Type B pancreatic cell (in vitro differentiated cells): ENCODE data around the gene PRSS57. TPM values are rescaled to one million over a fixed set of nuclear protein-coding genes. Genes with fewer than 3 reads are reported as not detected.

Source experiments
- DNase-seq: peaks from one replicate; pipeline ENCODE4 v3.0.0; 2021; ENCODE audit warnings: mixed read lengths; ENCODE audit not compliant: unreplicated experiment; ENCODE audit errors: extremely low spot score
- H3K27ac Mint-ChIP-seq: 2 replicates; pipeline ENCODE4 v1.8.0; 2021; ENCODE audit warnings: mild to moderate bottlenecking, mixed read lengths
- H3K27me3 Mint-ChIP-seq: 2 replicates; pipeline ENCODE4 v1.8.0; 2021; ENCODE audit warnings: mixed read lengths
- H3K36me3 Mint-ChIP-seq: 2 replicates; pipeline ENCODE4 v1.8.0; 2021; ENCODE audit warnings: mixed read lengths
- H3K4me1 Mint-ChIP-seq: one replicate; pipeline ENCODE4 v1.8.0; 2021; ENCODE audit warnings: mixed read lengths; ENCODE audit not compliant: unreplicated experiment
- H3K4me3 Mint-ChIP-seq: 2 replicates; pipeline ENCODE4 v1.8.0; 2021; ENCODE audit warnings: mild to moderate bottlenecking, mixed read lengths
- H3K9me3 Mint-ChIP-seq: 2 replicates; pipeline ENCODE4 v1.8.0; 2021; ENCODE audit warnings: mixed read lengths
- total RNA-seq: library from RNA; stranded (reverse); gene quantifications from 2 replicates; pipeline ENCODE4 v1.2.1, GENCODE V29; 2021; ENCODE audit warnings: low replicate concordance
- TF ChIP-seq, protein P1 (sequence below): fragments of 200-600 bp; sonication (generic); conservative IDR thresholded peaks from 2 replicates; pipeline ENCODE4 v1.5.0; 2021; ENCODE audit warnings: antibody characterized with exemption, mild to moderate bottlenecking

The PRSS57 gene
- total RNA-seq, 1 donor from 2014 or later, result not detected

DNA sequence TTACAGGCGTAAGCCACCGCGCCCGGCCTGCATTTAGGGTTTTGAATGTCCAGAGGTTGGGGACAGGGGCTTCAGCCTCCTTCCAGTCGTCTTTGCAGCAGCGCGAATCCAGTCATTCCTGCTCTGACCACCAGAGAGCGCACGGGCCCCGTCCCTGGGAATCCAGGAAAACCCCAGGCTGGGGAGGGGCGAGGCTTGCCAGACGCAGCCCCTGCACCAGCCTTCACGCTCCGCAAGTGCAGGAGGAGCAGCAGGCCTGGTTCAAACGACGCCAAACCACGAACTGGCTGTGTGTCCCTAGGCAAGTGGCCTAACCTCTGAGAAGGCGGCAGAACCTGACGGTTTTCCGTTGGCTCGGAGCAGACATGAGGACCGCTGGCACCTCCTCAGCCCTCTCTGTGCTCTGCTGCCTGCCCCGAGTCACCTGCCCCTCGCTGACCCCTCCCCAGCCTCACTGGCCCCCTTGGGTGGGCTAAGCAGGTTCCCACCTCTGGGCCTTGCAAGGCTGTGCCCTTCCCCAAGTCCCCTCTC is 30.3 kb downstream of the PRSS57 start:
- Mint-ChIP-seq H3K27ac (peak overlapping the region; percentile 87), H3K36me3 (no peaks in the 10 kb centered on the region), H3K27me3 (no peaks in the 10 kb centered on the region), H3K9me3 (no peaks in the 10 kb centered on the region), H3K4me1 (peaks cover 14% of the 10 kb centered on the region), H3K4me3 (peak overlapping the region; percentile 83)
- peak; percentile 93 for DNase-seq
- TF ChIP-seq, protein P1, sequence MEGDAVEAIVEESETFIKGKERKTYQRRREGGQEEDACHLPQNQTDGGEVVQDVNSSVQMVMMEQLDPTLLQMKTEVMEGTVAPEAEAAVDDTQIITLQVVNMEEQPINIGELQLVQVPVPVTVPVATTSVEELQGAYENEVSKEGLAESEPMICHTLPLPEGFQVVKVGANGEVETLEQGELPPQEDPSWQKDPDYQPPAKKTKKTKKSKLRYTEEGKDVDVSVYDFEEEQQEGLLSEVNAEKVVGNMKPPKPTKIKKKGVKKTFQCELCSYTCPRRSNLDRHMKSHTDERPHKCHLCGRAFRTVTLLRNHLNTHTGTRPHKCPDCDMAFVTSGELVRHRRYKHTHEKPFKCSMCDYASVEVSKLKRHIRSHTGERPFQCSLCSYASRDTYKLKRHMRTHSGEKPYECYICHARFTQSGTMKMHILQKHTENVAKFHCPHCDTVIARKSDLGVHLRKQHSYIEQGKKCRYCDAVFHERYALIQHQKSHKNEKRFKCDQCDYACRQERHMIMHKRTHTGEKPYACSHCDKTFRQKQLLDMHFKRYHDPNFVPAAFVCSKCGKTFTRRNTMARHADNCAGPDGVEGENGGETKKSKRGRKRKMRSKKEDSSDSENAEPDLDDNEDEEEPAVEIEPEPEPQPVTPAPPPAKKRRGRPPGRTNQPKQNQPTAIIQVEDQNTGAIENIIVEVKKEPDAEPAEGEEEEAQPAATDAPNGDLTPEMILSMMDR, result peak; percentile 97

DNA sequence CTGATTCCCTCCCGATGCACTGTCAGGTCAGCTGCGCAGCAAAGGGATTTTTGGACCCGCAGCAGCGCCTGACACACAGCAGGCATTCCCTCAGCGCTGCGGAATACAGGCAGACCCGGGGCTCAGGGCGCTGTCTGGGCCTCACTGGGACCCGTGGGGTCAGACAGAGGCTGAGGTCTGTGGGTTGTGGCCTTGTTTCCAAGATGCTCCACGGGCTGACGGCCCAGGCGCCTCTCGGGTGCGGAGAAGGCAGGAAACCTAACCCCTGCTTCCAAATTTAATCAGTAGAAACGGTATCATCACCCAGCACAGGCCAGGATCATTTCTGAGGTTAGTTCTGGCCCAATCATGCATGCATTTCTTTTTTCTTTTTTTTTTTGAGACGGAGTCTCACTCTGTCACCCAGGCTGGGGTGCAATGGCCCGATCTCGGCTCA is 31.6 kb downstream of the PRSS57 start:
- no peaks in the 10 kb centered on the region for H3K9me3 Mint-ChIP-seq
- DNase-seq, result no peak
- peaks cover 14% of the 10 kb centered on the region for H3K4me1 Mint-ChIP-seq
- H3K27ac Mint-ChIP-seq, result peak overlapping the region; percentile 92
- H3K36me3 Mint-ChIP-seq, result no peaks in the 10 kb centered on the region
- TF ChIP-seq, protein P1, result no peak
- peak overlapping the region; percentile 89 for H3K4me3 Mint-ChIP-seq
- no peaks in the 10 kb centered on the region for H3K27me3 Mint-ChIP-seq

DNA sequence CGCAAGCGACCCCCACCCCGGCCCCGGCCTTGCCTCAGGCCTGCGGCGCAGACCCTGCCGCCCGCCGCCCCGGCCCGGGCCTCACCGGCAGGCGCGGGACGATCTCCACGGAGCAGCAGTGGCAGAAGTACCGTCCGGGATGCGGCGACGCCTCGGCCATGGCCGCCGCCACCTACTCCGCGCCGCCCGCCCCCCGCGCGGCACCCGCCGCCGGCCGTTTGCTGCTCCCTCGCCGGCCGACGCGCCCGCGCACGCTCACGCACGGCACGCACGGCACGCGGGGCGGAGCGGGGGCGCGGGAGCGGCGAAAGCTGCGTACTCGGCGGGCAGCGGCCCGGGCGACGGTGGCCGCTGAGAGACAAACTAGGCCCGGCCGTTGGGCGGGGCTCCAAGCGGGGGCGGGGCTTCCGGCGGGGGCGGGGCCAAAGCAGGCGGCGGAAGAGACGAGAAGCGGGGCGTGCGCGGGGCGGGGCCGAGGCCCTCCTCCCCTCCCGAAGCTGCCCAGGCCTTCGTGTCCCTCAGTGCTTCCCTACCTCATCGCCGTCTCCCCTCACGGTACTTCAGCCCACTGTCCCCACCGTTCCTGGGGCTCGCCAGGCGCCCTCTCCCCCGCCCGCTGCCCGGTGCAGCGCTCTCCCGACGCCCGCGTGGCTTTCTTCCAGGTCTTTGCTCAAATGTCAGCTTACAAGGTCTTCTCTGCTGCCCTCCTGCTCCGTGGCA is 32.1 kb downstream of the PRSS57 start, which contains the start of gene RNF126:
RNF126 (minus strand) TSS at position 253 of the 720 bp plus-strand sequence; CDS start at position 160, 93 bp downstream.
- Mint-ChIP-seq H3K4me3 (peak within 1 kb of the TSS; percentile 89), H3K27ac (peak within 1 kb of the TSS; percentile 92), H3K27me3 (no peaks in the 10 kb centered on the region), H3K9me3 (no peaks in the 10 kb centered on the region), H3K36me3 (no peaks in the 10 kb centered on the region), H3K4me1 (peaks cover 14% of the 10 kb centered on the region)
- peak; percentile 94 for DNase-seq
- TF ChIP-seq, protein P1, result no peak

DNA sequence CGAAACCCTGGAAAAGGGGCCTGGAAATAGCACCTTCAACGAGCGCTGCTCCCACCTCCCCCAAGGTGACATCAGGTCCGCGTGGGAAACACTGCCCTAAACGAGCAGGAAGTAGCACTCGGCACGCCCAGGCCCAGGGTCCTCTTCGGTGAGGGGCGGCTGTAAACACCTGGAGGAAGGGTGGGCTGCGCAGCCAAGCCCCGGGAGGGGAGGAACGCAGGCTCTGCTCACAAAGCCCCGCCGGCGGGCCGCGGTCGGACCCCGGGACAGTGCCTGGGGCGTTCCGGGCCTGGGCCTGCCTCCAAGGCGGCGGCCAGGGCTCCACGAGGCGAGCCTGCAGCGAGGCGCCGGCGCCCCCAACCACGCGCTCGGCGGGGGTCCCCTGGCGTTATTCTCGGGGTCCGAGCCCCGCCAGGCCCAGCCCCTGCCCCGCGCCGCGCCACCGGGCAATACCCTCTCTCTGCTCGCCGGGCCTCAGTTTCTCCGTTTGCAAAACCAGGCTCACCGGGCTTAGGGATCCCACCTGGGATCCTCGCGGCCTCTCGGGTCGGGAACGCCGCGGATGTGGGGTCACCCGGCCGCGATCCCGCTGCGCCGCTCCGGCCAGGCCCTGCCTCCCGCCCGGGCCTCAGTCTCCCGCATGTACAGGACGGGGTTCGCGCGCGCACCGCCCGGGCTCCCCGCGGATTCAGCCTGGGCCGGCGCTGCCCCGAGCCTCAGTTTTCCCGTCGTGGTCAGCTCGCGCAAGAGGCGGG is 32.9 kb downstream of the PRSS57 start:
- Mint-ChIP-seq H3K36me3 (no peaks in the 10 kb centered on the region), H3K4me1 (peaks cover 14% of the 10 kb centered on the region), H3K9me3 (no peaks in the 10 kb centered on the region), H3K4me3 (peak overlapping the region; percentile 87), H3K27ac (peak overlapping the region; percentile 89), H3K27me3 (no peaks in the 10 kb centered on the region)
- DNase-seq, result no peak
- TF ChIP-seq, protein P1, result no peak

DNA sequence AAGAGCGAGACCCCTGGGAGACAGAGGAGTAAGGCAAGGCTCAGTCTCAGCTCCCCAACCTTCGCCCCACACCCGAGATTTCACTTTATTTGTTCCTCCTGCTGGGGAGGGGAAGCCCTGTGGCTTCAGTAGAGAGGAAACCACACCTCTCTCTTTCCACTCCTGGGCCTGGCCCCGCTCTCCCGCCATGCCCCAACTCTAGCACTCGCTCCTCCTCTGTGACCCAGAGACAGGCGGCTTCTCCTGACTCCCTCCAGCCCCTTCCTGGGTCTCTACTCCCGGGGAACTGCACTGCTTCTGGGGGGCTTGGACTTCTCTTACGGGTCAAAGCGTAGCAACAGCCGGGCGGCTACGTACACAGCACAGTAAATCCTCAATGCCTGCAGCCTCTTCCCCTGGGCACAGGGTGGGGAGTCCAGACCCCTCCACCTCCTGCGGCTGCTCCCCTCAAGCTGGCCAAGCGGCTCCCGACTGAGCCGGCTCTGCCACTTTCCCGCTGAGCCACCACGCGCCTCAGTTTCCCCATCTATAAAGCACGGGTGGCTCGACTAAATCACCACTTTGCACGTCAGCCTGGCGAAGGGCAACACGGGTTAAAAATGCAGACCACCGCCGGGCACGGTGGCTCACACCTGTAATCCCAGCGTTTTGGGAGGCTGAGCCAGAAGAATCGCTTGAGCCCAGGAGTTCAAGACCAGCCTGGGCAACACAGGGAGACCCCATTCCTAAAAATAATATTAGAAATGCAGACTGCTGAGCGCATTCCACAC is 33.6 kb downstream of the PRSS57 start:
- no peak for DNase-seq
- Mint-ChIP-seq H3K27ac (peak overlapping the region; percentile 89), H3K4me3 (peak overlapping the region; percentile 87), H3K36me3 (no peaks in the 10 kb centered on the region), H3K9me3 (no peaks in the 10 kb centered on the region), H3K4me1 (peaks cover 14% of the 10 kb centered on the region), H3K27me3 (no peaks in the 10 kb centered on the region)
- TF ChIP-seq, protein P1, result no peak
